ENCODE measurements around the gene TENM3.

DNA sequence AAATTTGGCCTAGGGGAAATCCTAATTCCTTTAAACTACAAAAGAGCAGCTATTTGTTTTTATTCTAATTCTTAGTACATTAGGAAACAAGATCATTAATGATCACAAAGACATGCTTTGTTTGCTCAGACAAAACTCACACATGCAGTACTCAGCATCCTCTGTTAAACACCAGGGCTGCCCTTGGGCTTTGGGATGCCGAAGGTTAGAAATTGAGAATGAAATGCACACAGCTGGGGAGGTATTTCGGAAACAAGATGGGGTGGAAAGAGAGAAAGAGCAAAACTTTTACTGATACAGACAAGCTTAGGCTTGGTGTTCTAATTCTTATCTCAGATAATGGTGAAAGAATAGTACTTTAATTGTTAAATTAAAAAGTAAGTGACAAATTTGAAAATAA, 451.3 kb downstream of the TENM3 start:
- TF ChIP-seq, protein P1, sequence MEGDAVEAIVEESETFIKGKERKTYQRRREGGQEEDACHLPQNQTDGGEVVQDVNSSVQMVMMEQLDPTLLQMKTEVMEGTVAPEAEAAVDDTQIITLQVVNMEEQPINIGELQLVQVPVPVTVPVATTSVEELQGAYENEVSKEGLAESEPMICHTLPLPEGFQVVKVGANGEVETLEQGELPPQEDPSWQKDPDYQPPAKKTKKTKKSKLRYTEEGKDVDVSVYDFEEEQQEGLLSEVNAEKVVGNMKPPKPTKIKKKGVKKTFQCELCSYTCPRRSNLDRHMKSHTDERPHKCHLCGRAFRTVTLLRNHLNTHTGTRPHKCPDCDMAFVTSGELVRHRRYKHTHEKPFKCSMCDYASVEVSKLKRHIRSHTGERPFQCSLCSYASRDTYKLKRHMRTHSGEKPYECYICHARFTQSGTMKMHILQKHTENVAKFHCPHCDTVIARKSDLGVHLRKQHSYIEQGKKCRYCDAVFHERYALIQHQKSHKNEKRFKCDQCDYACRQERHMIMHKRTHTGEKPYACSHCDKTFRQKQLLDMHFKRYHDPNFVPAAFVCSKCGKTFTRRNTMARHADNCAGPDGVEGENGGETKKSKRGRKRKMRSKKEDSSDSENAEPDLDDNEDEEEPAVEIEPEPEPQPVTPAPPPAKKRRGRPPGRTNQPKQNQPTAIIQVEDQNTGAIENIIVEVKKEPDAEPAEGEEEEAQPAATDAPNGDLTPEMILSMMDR (IDR thresholded peaks at IDR 0.05; ENCODE audit: poor library complexity): no peak
- TF ChIP-seq EZH2phosphoT487 (IDR thresholded peaks at IDR 0.05; ENCODE audit: low read depth, severe bottlenecking, unreplicated experiment) (no peak), EZH2 (IDR thresholded peaks at IDR 0.05; ENCODE audit: borderline replicate concordance) (no peak)

Data from hepatocyte (in vitro differentiated cells).